ENCODE data around the gene ZMYND19. TPM values are rescaled to one million over a fixed set of nuclear protein-coding genes. Genes with fewer than 3 reads are reported as not detected.
A peak's percentile ranks its signal among the peaks of the same experiment; 100 is the strongest.

The ZMYND19 gene
- total RNA-seq, 1 experiment from 2014 or later, result 77.9 TPM

GRCh38 chr9:137620048-137620405 lies 29.7 kb upstream of the ZMYND19 start:
- ATAC-seq (no peak), DNase-seq (ENCODE audit: low spot score) (no peak)
- TF ChIP-seq GABPB1 (CRISPR knock-in tag; IDR thresholded peaks at IDR 0.05), result no peak
- no peak for TF ChIP-seq TP53 (CRISPR knock-in tag; IDR thresholded peaks at IDR 0.05)
- TF ChIP-seq IRF1 (CRISPR knock-in tag; IDR thresholded peaks at IDR 0.05), result no peak
- no peak for TF ChIP-seq MLX (CRISPR knock-in tag; IDR thresholded peaks at IDR 0.05)
- no peak for TF ChIP-seq ATF3 (CRISPR knock-in tag; conservative IDR thresholded peaks at IDR 0.05)
- TF ChIP-seq ATF1 (CRISPR knock-in tag; IDR thresholded peaks at IDR 0.05), result no peak
- TF ChIP-seq SP1 (CRISPR knock-in tag; conservative IDR thresholded peaks at IDR 0.05), result no peak
- TF ChIP-seq STAT6 (CRISPR knock-in tag; conservative IDR thresholded peaks at IDR 0.05; ENCODE audit: low read depth), result no peak
- TF ChIP-seq NR3C1 (CRISPR knock-in tag; conservative IDR thresholded peaks at IDR 0.05; ENCODE audit: low read depth), result no peak
- no peak for TF ChIP-seq ZNF317 (CRISPR knock-in tag; IDR thresholded peaks at IDR 0.05; ENCODE audit: borderline replicate concordance, low read depth)
- no peak for TF ChIP-seq E2F5 (CRISPR knock-in tag; IDR thresholded peaks at IDR 0.05)
- TF ChIP-seq ZNF263 (CRISPR knock-in tag; IDR thresholded peaks at IDR 0.05; ENCODE audit: low read depth), result no peak
- TF ChIP-seq ZNF512 (CRISPR knock-in tag; IDR thresholded peaks at IDR 0.05; ENCODE audit: borderline replicate concordance), result no peak
- no peak for TF ChIP-seq MAX (CRISPR knock-in tag; IDR thresholded peaks at IDR 0.05)
- Mint-ChIP-seq H3K4me1 (peaks cover 33% of the 10 kb centered on the region), H3K9me3 (no peaks in the 10 kb centered on the region), H3K4me3 (peak overlapping the region; percentile 93), H3K27ac (peak overlapping the region; percentile 89), H3K27me3 (ENCODE audit: low read depth) (no peaks in the 10 kb centered on the region), H3K36me3 (peaks cover 14% of the 10 kb centered on the region)
- ChIA-PET CTCF (interaction anchor here (1.8 kb wide), 1 partner anchor 53 kb away, joined by 9 read pairs; no protein-coding TSS in a partner anchor), POLR2A (interaction anchor here (2.1 kb wide), 1 partner anchor 46 kb away, joined by 6 read pairs; no protein-coding TSS in a partner anchor)

GRCh38 chr9:137619240-137620047 lies 29.1 kb upstream of the ZMYND19 start:
- peaks cover 30% of the 10 kb centered on the region for H3K4me1 Mint-ChIP-seq
- ATAC-seq (peak; percentile 13), DNase-seq (ENCODE audit: low spot score) (peak; percentile 38)
- H3K27me3 Mint-ChIP-seq (ENCODE audit: low read depth), result no peaks in the 10 kb centered on the region
- H3K4me3 Mint-ChIP-seq, result peak overlapping the region; percentile 93
- peak overlapping the region; percentile 89 for H3K27ac Mint-ChIP-seq
- ChIA-PET POLR2A (interaction anchor here (0.9 to 2.1 kb wide), 4 partner anchors 15 to 46 kb away, joined by 3 to 6 read pairs (median 4); partner anchors contain the start of gene ZMYND19), CTCF (interaction anchor here (0.6 to 1.8 kb wide), 10 partner anchors 14 to 274 kb away, joined by 3 to 11 read pairs (median 4); partner anchors contain the start of genes ARRDC1 and MRPL41)
- peaks cover 17% of the 10 kb centered on the region for H3K36me3 Mint-ChIP-seq
- no peaks in the 10 kb centered on the region for H3K9me3 Mint-ChIP-seq
- no peak for TF ChIP-seq ZNF317 (CRISPR knock-in tag; IDR thresholded peaks at IDR 0.05; ENCODE audit: borderline replicate concordance, low read depth)
- no peak for TF ChIP-seq ARID4B (CRISPR knock-in tag; IDR thresholded peaks at IDR 0.05; ENCODE audit: borderline replicate concordance)
